ENCODE measurements around the gene ECE1. TPM values are rescaled to one million over a fixed set of nuclear protein-coding genes. Genes with fewer than 3 reads are reported as not detected.
"Not testable (repeated sequence)": the region's sequence is repeated elsewhere in the genome, so short reads cannot be mapped to it uniquely, and the experiment has no call there.

The ECE1 gene
- total and polyA plus RNA-seq, 11 donors: 37.3 to 140 (median 59.4) TPM

GRCh38 chr1:21290546-21290944 is 282 bp upstream of the ECE1 start:
- Histone ChIP-seq H3K9me3 (no peaks in the 10 kb centered on the region), H3K36me3 (peaks cover 0 to 14% (median 4%) of the 10 kb centered on the region in 9 donors), H3K27me3 (no peaks in the 10 kb centered on the region), H3K4me3 (peak overlapping the region; percentile 58 to 92 (median 72)), H3K4me1 (peaks cover 0 to 75% (median 40%) of the 10 kb centered on the region in 12 donors), H3K27ac (peak overlapping the region; percentile 42 to 92 (median 80))
- intact Hi-C loops (cut with DNase I): loop anchor here in 4 of 10 donors (5.0 kb wide), 2 partner anchors 42 to 47 kb away; no protein-coding TSS in a partner anchor
- no peak for TF ChIP-seq POLR2A (IDR thresholded peaks at IDR 0.05)
- no peak for TF ChIP-seq CTCF (IDR thresholded peaks at IDR 0.05)
- ATAC-seq (no peak), DNase-seq (no peak)
- WGBS, 4 donors: 9 to 21% (median 12%) methylated on average over 5 to 9 of the region's 9 CpGs

GRCh38 chr1:21289127-21289526 is 1.1 kb downstream of the ECE1 start:
- H3K4me1 ChIP-seq: peaks cover 0 to 72% (median 38%) of the 10 kb centered on the region in 12 donors
- peak overlapping the region; percentile 58 to 92 (median 72) for H3K4me3 ChIP-seq
- peaks cover 0 to 18% (median 4%) of the 10 kb centered on the region in 9 donors for H3K36me3 ChIP-seq
- no peak for DNase-seq
- WGBS, 4 donors: 57 to 75% (median 68%) methylated on average over 8 of the region's 8 CpGs
- ATAC-seq: peak in 1 of 4 donors; percentile 29
- intact Hi-C loops (cut with DNase I): no loop called here
- H3K9me3 ChIP-seq: no peaks in the 10 kb centered on the region
- TF ChIP-seq CTCF (IDR thresholded peaks at IDR 0.05) (no peak), POLR2A (IDR thresholded peaks at IDR 0.05) (no peak)
- H3K27me3 ChIP-seq: no peaks in the 10 kb centered on the region
- H3K27ac ChIP-seq: peak overlapping the region; percentile 42 to 92 (median 80)

- Histone ChIP-seq H3K36me3 (peaks cover 0 to 23% (median 6%) of the 10 kb centered on the region in 9 donors), H3K27ac (peak overlapping the region in 7 of 12 donors; percentile 9 to 88 (median 84)), H3K9me3 (no peaks in the 10 kb centered on the region), H3K27me3 (no peaks in the 10 kb centered on the region), H3K4me1 (peaks cover 0 to 61% (median 28%) of the 10 kb centered on the region in 12 donors), H3K4me3 (peak overlapping the region in 1 of 12 donors; percentile 73)
- 70 to 83% (median 77%) methylated on average over 8 of the region's 8 CpGs for WGBS, 4 donors
- ATAC-seq: no peak
- no peak for TF ChIP-seq CTCF (IDR thresholded peaks at IDR 0.05)
- no peak for TF ChIP-seq POLR2A (IDR thresholded peaks at IDR 0.05)
- no peak for DNase-seq
- intact Hi-C loops (cut with DNase I): no loop called here
Observed at GRCh38 chr1:21287905-21288514, 2.3 kb downstream of the ECE1 start.

GRCh38 chr1:21285386-21285785 is 4.9 kb downstream of the ECE1 start:
- 94 to 96% (median 95%) methylated on average over 6 of the region's 6 CpGs for WGBS, 4 donors
- H3K9me3 ChIP-seq; H3K4me3 ChIP-seq; H3K27me3 ChIP-seq; ATAC-seq; intact Hi-C loops (cut with DNase I); H3K27ac ChIP-seq; DNase-seq: not testable (repeated sequence)
- H3K36me3 ChIP-seq: peaks cover 0 to 23% (median 6%) of the 10 kb centered on the region in 9 donors
- H3K4me1 ChIP-seq: peaks cover 0 to 54% (median 30%) of the 10 kb centered on the region in 12 donors

All from heart left ventricle (tissue), 16 donors.